HepG2 (cell line): ENCODE data around the gene TSPAN17. TPM values are rescaled to one million over a fixed set of nuclear protein-coding genes. Genes with fewer than 3 reads are reported as not detected.

Experiments
- ATM ChIP-seq: fragments of 450-650 bp; IDR thresholded peaks from 2 replicates; pipeline ENCODE4 v1.7.1; 2017; ENCODE audit warnings: mild to moderate bottlenecking, borderline replicate concordance
- BCLAF1 ChIP-seq: fragments of 450-650 bp; IDR thresholded peaks from 2 replicates; pipeline ENCODE4 v1.6.1; 2017; ENCODE audit warnings: mild to moderate bottlenecking
- DMAP1 ChIP-seq: IDR thresholded peaks from 2 replicates; pipeline ENCODE4 v1.6.1; 2016
- DR1 ChIP-seq: sonication (generic); formaldehyde crosslinking; IDR thresholded peaks from 2 replicates; pipeline ENCODE4 v1.8.0; 2021; ENCODE audit warnings: mild to moderate bottlenecking, missing genetic modification reagents, inconsistent platforms
- HIC2 ChIP-seq: sonication (generic); formaldehyde crosslinking; IDR thresholded peaks from 2 replicates; pipeline ENCODE4 v1.9.0; 2022; ENCODE audit warnings: low read depth, missing genetic modification reagents
- HNRNPUL1 ChIP-seq: fragments of 200-400 bp; formaldehyde crosslinking; IDR thresholded peaks from 2 replicates; pipeline ENCODE4 v1.6.1; 2017; ENCODE audit warnings: low read depth, mild to moderate bottlenecking, low read length, moderate library complexity
- KDM1A ChIP-seq: IDR thresholded peaks from 2 replicates; pipeline ENCODE4 v1.6.1; 2016; ENCODE audit warnings: missing compliant biosample characterization
- MAFF ChIP-seq: IDR thresholded peaks from 2 replicates; pipeline ENCODE4 v1.6.1; 2011; ENCODE audit warnings: low read depth, low read length, improper control_type of control experiment
- MEF2D ChIP-seq: sonication (generic); formaldehyde crosslinking; IDR thresholded peaks from 2 replicates; pipeline ENCODE4 v1.5.1; 2020; ENCODE audit warnings: mild to moderate bottlenecking, missing genetic modification reagents
- MYC ChIP-seq: sonication (generic); formaldehyde crosslinking; IDR thresholded peaks from 2 replicates; pipeline ENCODE4 v1.9.0; 2021; ENCODE audit warnings: missing genetic modification reagents, borderline replicate concordance
- PHF5A ChIP-seq: IDR thresholded peaks from one replicate; pipeline ENCODE4 v1.6.1; 2018; ENCODE audit warnings: low read depth, missing genetic modification reagents; ENCODE audit not compliant: unreplicated experiment
- SRSF1 ChIP-seq: fragments of 200-400 bp; formaldehyde crosslinking; optimal IDR thresholded peaks from 2 replicates; pipeline ENCODE3; 2017; ENCODE audit warnings: mild to moderate bottlenecking, low read depth, low read length, moderate library complexity
- TOPORS ChIP-seq: sonication (generic); formaldehyde crosslinking; IDR thresholded peaks from 2 replicates; pipeline ENCODE4 v1.8.0; 2023; ENCODE audit warnings: mild to moderate bottlenecking, missing genetic modification reagents
- XBP1 ChIP-seq: sonication (generic); formaldehyde crosslinking; IDR thresholded peaks from 2 replicates; pipeline ENCODE4 v1.5.0; 2020; ENCODE audit warnings: missing genetic modification reagents
- YEATS4 ChIP-seq: sonication (generic); formaldehyde crosslinking; IDR thresholded peaks from 2 replicates; pipeline ENCODE4 v1.4.0; 2020; ENCODE audit warnings: missing genetic modification reagents, borderline replicate concordance
- ZBTB1 ChIP-seq: sonication (generic); formaldehyde crosslinking; IDR thresholded peaks from 2 replicates; pipeline ENCODE4 v1.4.0; 2020; ENCODE audit warnings: missing genetic modification reagents, borderline replicate concordance
- ZFP1 ChIP-seq: IDR thresholded peaks from 2 replicates; pipeline ENCODE4 v1.6.1; 2016
- ZFP37 ChIP-seq: sonication (generic); formaldehyde crosslinking; IDR thresholded peaks from 2 replicates; pipeline ENCODE4 v1.4.0; 2020; ENCODE audit warnings: missing genetic modification reagents, borderline replicate concordance
- ZFP90 ChIP-seq: sonication (generic); formaldehyde crosslinking; IDR thresholded peaks from 2 replicates; pipeline ENCODE4 v1.8.0; 2022; ENCODE audit warnings: missing genetic modification reagents, mild to moderate bottlenecking, inconsistent platforms, borderline replicate concordance
- ZNF883 ChIP-seq: sonication (generic); formaldehyde crosslinking; IDR thresholded peaks from 2 replicates; pipeline ENCODE4 v1.5.1; 2020; ENCODE audit warnings: mild to moderate bottlenecking, missing genetic modification reagents; ENCODE audit errors: not compliant biosample characterization
- polyA plus RNA-seq, 8 experiments: library from polyadenylated mRNA; depleted of rRNA in 3 of 8; stranded (reverse) in 7 of 8; unstranded in 1 of 8; fragments of >200 nt; fragmentation: Illumina TruSeq in 4 of 8; extraction: Trizol in 4 of 8; gene quantifications; 2 replicates each; pipeline versions ENCODE4 v1.2.1 to v1.2.3, GENCODE V29; 2011 to 2016; ENCODE audit warnings: low read depth in 4 of 8, missing spikeins in 1 of 8, mixed read lengths in 1 of 8; ENCODE audit not compliant: insufficient read depth in 1 of 8
- total RNA-seq, 5 experiments: library from RNA; depleted of rRNA; stranded (reverse); fragments of >200 nt; fragmentation: Illumina TruSeq; extraction: Trizol; gene quantifications; 2 replicates each; pipeline ENCODE4 v1.2.3, GENCODE V29; 2016; ENCODE audit warnings: low read depth in 1 of 5
- TF ChIP-seq, protein P1 (sequence below): sonication (generic); formaldehyde crosslinking; IDR thresholded peaks from 2 replicates; pipeline ENCODE4 v1.4.0; 2020; ENCODE audit warnings: mild to moderate bottlenecking, missing genetic modification reagents, borderline replicate concordance
- TF ChIP-seq, protein P2 (sequence below): sonication (generic); formaldehyde crosslinking; IDR thresholded peaks from 2 replicates; pipeline ENCODE4 v1.5.0; 2020; ENCODE audit warnings: mild to moderate bottlenecking, low read depth, missing genetic modification reagents, borderline replicate concordance

Gene TSPAN17
- total and polyA plus RNA-seq, 2 of the 13 experiments (the other 11 are each of a cell fraction or from before 2014, with no cell fraction given) = 11.5 to 15.0 TPM

GRCh38 chr5:176675676-176676360 is 28.5 kb downstream of the TSPAN17 start (continued):
- TF ChIP-seq PHF5A (no peak), MAFF (no peak), SRSF1 (no peak), HNRNPUL1 (no peak), ZFP1 (CRISPR knock-in tag) (no peak), DR1 (no peak), MEF2D (CRISPR knock-in tag) (no peak), ZFP90 (no peak), TOPORS (CRISPR knock-in tag) (no peak), ATM (no peak), DMAP1 (CRISPR knock-in tag) (no peak), YEATS4 (CRISPR knock-in tag) (0 out of 2 replicates have a peak, but pooled peaks have one; percentile 9), ZNF883 (CRISPR knock-in tag) (no peak), XBP1 (CRISPR knock-in tag) (no peak), BCLAF1 (no peak), ZFP37 (no peak), ZBTB1 (CRISPR knock-in tag) (no peak), HIC2 (CRISPR knock-in tag) (no peak), KDM1A (CRISPR knock-in tag) (no peak), MYC (no peak; the same call in 1 of the 2 replicates)
- TF ChIP-seq, protein P1, sequence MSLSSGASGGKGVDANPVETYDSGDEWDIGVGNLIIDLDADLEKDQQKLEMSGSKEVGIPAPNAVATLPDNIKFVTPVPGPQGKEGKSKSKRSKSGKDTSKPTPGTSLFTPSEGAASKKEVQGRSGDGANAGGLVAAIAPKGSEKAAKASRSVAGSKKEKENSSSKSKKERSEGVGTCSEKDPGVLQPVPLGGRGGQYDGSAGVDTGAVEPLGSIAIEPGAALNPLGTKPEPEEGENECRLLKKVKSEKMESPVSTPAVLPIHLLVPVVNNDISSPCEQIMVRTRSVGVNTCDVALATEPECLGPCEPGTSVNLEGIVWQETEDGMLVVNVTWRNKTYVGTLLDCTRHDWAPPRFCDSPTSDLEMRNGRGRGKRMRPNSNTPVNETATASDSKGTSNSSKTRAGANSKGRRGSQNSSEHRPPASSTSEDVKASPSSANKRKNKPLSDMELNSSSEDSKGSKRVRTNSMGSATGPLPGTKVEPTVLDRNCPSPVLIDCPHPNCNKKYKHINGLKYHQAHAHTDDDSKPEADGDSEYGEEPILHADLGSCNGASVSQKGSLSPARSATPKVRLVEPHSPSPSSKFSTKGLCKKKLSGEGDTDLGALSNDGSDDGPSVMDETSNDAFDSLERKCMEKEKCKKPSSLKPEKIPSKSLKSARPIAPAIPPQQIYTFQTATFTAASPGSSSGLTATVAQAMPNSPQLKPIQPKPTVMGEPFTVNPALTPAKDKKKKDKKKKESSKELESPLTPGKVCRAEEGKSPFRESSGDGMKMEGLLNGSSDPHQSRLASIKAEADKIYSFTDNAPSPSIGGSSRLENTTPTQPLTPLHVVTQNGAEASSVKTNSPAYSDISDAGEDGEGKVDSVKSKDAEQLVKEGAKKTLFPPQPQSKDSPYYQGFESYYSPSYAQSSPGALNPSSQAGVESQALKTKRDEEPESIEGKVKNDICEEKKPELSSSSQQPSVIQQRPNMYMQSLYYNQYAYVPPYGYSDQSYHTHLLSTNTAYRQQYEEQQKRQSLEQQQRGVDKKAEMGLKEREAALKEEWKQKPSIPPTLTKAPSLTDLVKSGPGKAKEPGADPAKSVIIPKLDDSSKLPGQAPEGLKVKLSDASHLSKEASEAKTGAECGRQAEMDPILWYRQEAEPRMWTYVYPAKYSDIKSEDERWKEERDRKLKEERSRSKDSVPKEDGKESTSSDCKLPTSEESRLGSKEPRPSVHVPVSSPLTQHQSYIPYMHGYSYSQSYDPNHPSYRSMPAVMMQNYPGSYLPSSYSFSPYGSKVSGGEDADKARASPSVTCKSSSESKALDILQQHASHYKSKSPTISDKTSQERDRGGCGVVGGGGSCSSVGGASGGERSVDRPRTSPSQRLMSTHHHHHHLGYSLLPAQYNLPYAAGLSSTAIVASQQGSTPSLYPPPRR = no peak
- TF ChIP-seq, protein P2, sequence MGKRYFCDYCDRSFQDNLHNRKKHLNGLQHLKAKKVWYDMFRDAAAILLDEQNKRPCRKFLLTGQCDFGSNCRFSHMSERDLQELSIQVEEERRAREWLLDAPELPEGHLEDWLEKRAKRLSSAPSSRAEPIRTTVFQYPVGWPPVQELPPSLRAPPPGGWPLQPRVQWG (CRISPR knock-in tag) = no peak
